IgD-negative memory B cell (primary cell): ENCODE results near the gene NUDT16L1. TPM values are rescaled to one million over a fixed set of nuclear protein-coding genes. Genes with fewer than 3 reads are reported as not detected.
A peak's percentile ranks its signal among the peaks of the same experiment; 100 is the strongest.

ENCODE experiments used
- H3K27ac Mint-ChIP-seq, 3 donors: one replicate each; pipeline ENCODE4 v1.8.0; 2020 to 2022; ENCODE audit warnings: mild to moderate bottlenecking in 3 of 3, mixed read lengths in 3 of 3, moderate library complexity in 1 of 3
- H3K27me3 Mint-ChIP-seq: one replicate; pipeline ENCODE4 v1.8.0; 2021; ENCODE audit warnings: mixed read lengths
- H3K36me3 Mint-ChIP-seq: one replicate; pipeline ENCODE4 v1.8.0; 2020; ENCODE audit warnings: mild to moderate bottlenecking, mixed read lengths
- H3K4me1 Mint-ChIP-seq, 3 donors: one replicate each; pipeline ENCODE4 v1.8.0; 2020 to 2022; ENCODE audit warnings: mixed read lengths in 3 of 3, mild to moderate bottlenecking in 1 of 3
- H3K4me3 Mint-ChIP-seq, 4 donors: one replicate each; pipeline ENCODE4 v1.8.0; 2020 to 2022; ENCODE audit warnings: mild to moderate bottlenecking in 4 of 4, mixed read lengths in 4 of 4, moderate library complexity in 3 of 4
- H3K9me3 Mint-ChIP-seq, 3 donors: one replicate each; pipeline ENCODE4 v1.8.0; 2020 to 2021; ENCODE audit warnings: mixed read lengths in 3 of 3, mild to moderate bottlenecking in 1 of 3
- polyA plus RNA-seq: library from polyadenylated mRNA; unstranded; fragments of 300-500 nt; fragmentation: Illumina TruSeq; gene quantifications from one replicate; pipeline ENCODE4 v1.2.3, GENCODE V29; 2021

NUDT16L1 gene
- polyA plus RNA-seq, 1 donor from 2014 or later: 74.0 TPM

DNA sequence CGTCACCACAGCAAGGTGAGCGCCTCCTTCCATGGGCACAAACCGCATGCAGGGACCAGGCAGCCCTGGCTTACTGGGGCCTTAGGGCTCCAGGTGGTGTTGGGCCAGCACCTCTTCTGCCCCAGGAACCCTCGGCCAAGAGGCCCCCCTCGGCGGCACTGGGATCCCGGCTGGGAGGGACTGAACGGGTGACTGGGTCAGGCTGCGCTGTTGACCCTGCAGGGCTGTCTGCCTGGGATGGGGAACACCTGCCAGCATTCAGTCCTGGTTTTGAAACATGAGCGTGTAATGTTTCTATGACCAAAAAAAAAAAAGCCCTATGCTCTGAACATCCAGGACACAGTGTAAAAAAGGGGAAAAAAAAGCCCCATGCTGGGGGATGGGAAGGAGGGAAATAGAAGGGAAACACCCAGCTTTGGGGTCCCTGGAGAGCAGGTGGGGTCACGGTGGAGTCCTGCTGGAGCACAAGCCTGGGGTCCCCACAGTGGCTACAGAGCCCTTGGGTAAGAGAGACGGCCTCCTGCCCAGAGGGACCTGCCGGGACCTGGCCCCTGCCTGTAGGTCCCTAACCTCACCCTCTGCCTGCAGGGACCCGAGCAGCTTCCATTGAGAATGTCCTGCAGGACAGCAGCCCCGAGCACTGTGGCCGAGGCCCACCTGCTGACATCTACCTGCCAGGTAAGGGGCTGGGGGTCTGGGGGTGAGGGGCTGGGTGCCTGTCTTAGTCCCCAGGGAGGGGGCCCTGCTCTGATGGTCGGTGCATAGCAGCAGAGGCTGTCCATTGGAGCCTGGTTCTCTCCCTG, 9.9 kb upstream of the NUDT16L1 start:
- Mint-ChIP-seq H3K4me1 (no peaks in the 10 kb centered on the region), H3K4me3 (no peak overlapping the region), H3K36me3 (no peaks in the 10 kb centered on the region), H3K27me3 (no peaks in the 10 kb centered on the region), H3K27ac (peak overlapping the region in 1 of 3 donors; percentile 46), H3K9me3 (no peaks in the 10 kb centered on the region)

DNA sequence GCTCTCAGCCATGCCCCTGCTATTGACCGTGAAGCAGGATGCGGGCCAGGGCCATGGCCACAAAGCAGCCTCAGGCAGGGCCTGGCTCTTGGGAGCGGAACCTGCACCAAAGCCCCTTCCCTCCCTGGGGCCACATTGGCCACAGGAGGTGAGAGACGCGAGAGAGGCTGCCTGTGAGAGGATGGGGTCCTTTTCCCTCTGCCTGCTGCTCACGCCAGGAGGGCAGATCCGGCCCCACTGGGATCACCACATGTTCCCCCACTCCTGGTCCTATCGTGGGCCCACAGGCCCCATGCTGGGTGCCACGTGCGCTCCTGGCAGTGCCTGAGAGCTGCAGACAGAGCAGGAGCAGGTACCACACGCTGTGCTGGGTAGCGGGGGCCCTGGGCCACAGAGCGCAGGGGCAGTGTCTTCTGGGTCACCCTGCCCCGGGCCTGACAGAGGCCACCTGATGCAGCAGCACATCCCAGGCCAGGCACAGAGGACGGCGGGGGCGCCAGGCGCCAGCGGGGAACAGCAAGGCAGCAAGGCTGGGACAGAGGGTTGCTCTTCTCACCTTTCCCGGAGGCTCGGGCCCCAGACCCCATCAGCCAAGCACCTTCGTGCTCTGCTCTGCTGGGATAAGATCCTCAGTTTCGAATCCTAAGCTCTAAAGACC, 9.2 kb upstream of the NUDT16L1 start:
- H3K27ac Mint-ChIP-seq: no peak overlapping the region
- no peaks in the 10 kb centered on the region for H3K4me1 Mint-ChIP-seq
- H3K27me3 Mint-ChIP-seq: no peaks in the 10 kb centered on the region
- no peaks in the 10 kb centered on the region for H3K36me3 Mint-ChIP-seq
- no peaks in the 10 kb centered on the region for H3K9me3 Mint-ChIP-seq
- H3K4me3 Mint-ChIP-seq: no peak overlapping the region

DNA sequence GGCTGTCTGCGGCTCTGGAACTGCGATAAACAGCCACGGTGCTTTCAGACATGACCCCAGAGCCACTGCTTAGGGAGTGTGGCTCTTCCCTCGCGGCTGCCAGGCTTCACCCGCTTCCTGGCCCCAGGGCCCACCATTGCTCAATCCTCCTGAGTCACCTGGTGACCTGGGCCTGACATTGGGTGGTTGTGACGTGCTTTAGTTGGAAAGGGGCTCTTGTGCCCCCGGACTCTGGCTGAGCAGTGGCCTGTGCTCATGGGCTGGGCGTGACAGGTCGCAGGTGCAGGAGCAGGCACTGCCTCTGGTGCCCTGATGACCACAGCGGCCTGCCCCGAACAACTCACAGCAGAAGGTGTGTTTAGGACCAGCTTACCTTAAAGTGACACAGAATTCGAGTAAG, 8.6 kb upstream of the NUDT16L1 start:
- H3K9me3 Mint-ChIP-seq: no peaks in the 10 kb centered on the region
- no peaks in the 10 kb centered on the region for H3K36me3 Mint-ChIP-seq
- no peak overlapping the region for H3K4me3 Mint-ChIP-seq
- H3K4me1 Mint-ChIP-seq: no peaks in the 10 kb centered on the region
- H3K27me3 Mint-ChIP-seq: no peaks in the 10 kb centered on the region
- H3K27ac Mint-ChIP-seq: peak overlapping the region in 1 of 3 donors; percentile 28

DNA sequence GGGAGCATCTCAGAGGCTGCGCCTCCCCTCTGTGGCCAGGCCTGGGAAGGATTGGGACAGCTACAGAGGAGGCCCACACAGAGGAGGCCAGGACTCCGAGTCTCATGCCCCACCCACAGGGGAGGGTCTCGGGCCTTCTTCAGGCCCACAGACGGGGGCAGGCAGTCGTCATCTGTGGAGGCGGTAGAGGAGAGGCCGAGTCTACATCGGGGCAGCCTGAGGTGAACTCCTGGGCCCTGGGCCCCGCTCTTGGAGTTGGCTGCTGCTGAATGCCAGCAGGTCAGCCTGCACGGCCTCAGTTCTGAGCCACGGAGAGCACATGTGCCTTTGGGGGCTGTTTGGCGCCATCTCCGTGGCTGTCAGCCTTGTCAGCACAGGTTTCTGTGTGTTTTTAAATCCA, 8.1 kb upstream of the NUDT16L1 start:
- no peaks in the 10 kb centered on the region for H3K9me3 Mint-ChIP-seq
- no peaks in the 10 kb centered on the region for H3K27me3 Mint-ChIP-seq
- no peak overlapping the region for H3K4me3 Mint-ChIP-seq

DNA sequence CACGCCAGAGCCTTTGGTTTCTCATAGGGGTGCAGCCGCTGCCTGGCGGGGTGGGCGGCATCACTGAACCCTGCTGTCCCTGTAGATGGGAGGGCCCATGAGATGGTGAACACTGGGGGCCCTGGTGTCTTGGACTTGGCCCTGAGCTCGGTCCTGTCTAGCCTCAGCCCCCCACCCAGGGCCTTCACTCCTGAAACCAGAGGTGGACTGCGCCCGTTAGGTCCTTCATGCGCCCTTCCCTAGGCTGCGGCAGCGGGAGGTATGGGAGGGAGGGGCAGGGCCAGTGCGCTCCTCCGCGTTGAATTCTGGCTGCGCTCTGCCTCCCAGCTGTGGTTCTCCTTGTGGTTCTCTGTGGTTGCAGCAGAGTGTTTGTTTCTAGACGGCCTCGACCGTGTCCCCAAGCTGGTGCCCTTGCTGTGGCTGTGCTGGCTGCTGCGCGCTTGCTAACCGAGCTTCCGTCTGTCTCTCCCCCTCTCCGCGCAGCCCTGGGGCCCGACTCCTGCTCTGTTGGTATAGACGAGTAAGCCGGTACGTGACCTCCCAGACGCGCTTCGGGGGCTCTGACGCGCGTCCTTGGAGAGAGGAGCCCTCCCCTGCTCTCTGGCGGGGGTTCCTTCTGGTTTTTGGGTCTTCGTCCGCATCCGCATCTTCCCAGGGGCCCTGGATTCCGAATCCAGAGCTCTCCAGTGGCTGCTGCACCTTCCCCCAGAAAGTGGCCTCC, 7.4 kb upstream of the NUDT16L1 start:
- no peaks in the 10 kb centered on the region for H3K9me3 Mint-ChIP-seq
- H3K27ac Mint-ChIP-seq: peak overlapping the region in 1 of 3 donors; percentile 73
- H3K36me3 Mint-ChIP-seq: no peaks in the 10 kb centered on the region
- no peak overlapping the region for H3K4me3 Mint-ChIP-seq
- no peaks in the 10 kb centered on the region for H3K27me3 Mint-ChIP-seq
- no peaks in the 10 kb centered on the region for H3K4me1 Mint-ChIP-seq

More for the DNA sequence above, 8.1 kb upstream of the NUDT16L1 start:
- Mint-ChIP-seq H3K4me1 (no peaks in the 10 kb centered on the region), H3K36me3 (no peaks in the 10 kb centered on the region), H3K27ac (no peak overlapping the region)

DNA sequence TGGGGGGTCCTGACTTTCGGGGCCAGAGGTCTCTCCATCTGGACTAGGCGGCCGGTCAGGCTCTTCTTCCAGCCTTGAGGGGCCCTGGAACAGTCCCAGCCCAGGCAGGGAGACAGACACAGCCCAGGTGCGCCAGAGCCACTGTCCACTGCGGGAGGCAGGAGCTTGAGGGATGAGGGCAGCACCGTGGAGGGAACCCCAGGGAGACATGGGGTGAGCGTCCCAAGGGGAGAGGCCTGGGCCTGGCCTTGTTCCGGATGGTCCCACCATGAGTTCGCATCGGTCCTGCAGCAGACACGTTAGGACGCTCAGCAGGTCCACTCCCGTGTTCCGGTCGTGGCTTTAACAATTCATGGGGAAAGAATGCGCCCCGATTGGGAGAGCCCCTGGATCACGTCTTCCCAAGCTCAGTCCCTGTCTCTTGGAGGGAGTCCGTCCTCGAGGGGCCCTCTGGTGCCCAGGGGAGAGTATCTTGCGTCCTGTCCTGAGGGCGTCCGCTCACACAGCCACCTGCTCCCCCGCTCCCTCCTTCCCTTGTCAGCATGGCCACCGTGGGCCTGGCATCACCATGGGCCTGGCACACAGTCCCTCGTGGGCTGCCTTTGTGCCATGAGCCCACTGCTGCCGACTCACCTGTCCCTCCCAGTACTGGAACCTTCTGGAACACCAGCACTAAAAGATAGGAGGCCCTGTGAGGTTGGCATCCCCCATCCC, 6.7 kb upstream of the NUDT16L1 start:
- Mint-ChIP-seq H3K27me3 (no peaks in the 10 kb centered on the region), H3K4me3 (peak overlapping the region in 1 of 4 donors; percentile 43), H3K9me3 (no peaks in the 10 kb centered on the region), H3K4me1 (no peaks in the 10 kb centered on the region), H3K36me3 (no peaks in the 10 kb centered on the region), H3K27ac (no peak overlapping the region)

DNA sequence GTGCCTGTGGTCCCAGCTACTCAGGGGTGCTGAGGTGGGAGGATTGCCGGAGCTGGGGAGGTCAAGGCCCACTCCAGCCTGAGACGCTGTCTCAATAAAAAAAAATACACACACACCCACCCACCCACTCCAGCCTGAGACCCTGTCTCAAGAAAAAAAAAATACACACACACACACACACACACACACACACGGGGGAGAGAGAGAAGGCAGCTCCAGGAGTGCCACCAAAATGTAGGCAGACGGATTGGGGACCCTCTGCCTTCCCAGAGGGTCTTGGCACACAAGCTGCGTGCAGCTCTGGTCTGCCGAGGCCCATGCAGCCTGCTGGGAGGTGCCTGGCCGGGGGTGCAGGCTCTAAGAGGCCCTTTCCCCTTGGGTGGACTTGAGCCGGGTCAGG, 5.9 kb upstream of the NUDT16L1 start:
- Mint-ChIP-seq H3K4me3 (no peak overlapping the region), H3K9me3 (no peaks in the 10 kb centered on the region), H3K4me1 (peaks cover 0 to 1% (median under 1%) of the 10 kb centered on the region in 3 donors), H3K27ac (no peak overlapping the region), H3K36me3 (no peaks in the 10 kb centered on the region), H3K27me3 (no peaks in the 10 kb centered on the region)

DNA sequence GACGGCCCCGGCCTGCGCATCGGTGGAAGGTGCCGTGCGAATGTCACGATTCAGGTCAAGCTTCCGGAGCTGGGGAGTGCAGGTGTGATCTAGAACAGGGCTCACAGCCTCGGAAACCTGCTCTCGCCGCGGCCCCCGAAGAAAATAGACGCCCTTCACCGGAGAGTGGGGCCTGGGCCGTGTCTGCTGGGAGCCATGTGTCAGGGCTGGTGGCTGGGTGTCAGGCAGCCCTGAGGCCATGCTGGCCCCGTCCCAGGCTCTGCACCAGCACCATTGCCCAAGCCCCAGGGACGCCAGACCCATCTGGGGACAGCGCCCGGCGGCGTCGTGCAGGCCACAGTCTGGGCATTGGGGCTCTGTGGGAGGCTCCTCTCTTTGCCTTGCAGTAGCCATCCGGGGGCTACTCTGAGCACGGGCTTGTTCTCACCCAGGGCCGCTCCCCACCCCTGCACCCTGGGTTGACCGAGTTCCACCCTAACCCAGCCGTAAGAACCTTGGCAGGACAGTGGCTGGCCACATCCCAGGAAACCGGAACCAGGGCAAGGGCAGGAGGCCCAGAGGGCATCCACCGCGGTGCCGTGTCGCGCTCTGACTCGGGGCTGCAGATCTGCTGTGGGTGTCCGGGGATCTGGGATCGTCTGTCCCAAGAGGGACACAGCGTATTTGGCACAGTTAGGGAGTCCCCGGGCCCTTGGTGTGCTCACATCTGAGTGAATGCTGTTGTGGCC, 5.3 kb upstream of the NUDT16L1 start:
- Mint-ChIP-seq H3K4me3 (no peak overlapping the region), H3K4me1 (peaks cover 0 to 5% (median 4%) of the 10 kb centered on the region in 3 donors), H3K27me3 (no peaks in the 10 kb centered on the region), H3K27ac (no peak overlapping the region), H3K36me3 (no peaks in the 10 kb centered on the region), H3K9me3 (no peaks in the 10 kb centered on the region)

DNA sequence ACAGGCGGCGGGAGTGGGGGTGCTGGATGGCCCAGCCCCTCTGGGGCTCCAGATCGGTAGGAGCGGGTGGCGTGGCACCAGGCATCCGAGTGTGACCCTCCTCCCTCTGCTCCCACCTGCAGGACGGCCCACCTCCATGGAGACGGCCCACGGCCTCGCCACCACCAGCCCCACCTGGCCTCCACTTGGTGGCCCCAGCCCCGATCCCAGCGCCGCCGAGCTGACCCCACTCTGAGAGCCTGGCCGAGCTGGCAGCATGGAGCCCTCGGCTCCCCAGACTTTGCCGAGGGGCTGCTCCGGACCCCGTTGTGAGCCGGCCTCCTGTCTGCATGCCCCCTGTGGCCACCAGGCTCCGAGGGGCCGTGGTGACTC, 4.7 kb upstream of the NUDT16L1 start:
- no peak overlapping the region for H3K27ac Mint-ChIP-seq

DNA sequence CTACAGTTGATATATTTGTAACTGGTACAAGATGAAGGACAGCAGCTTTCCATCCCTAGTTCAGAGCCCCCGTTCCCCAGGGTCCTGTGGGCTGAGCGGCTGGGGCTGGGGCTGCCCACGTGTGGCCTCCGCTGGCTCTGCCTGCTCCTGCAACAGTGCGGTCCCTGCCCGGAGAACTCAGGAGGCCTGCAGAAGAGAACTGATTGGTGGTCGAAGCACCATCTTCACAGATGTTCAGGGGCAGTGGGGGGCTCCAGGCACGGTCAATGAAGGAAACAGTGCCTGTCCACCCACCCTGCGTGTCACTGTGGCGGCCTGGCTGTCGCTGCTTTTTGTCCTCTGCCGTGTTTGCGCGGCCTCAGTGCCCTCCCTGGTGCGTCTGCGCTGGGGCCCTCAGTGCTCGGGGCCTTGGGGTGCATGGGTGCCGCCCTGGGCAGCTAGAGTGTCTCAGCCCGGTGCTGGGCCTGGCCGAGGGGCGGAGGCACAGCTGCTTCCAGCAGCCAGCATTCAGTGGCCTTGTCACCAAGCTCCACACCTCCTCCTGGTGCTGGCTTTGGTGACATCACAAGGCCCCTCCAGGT, 4.2 kb upstream of the NUDT16L1 start:
- Mint-ChIP-seq H3K27me3 (no peaks in the 10 kb centered on the region), H3K36me3 (no peaks in the 10 kb centered on the region), H3K4me3 (no peak overlapping the region), H3K4me1 (peaks cover 0 to 5% (median 4%) of the 10 kb centered on the region in 3 donors), H3K9me3 (no peaks in the 10 kb centered on the region), H3K27ac (no peak overlapping the region)

More for the DNA sequence above, 4.7 kb upstream of the NUDT16L1 start:
- no peak overlapping the region for H3K4me3 Mint-ChIP-seq
- H3K36me3 Mint-ChIP-seq: no peaks in the 10 kb centered on the region
- H3K4me1 Mint-ChIP-seq: peaks cover 0 to 5% (median 4%) of the 10 kb centered on the region in 3 donors
- H3K27me3 Mint-ChIP-seq: no peaks in the 10 kb centered on the region
- no peaks in the 10 kb centered on the region for H3K9me3 Mint-ChIP-seq

DNA sequence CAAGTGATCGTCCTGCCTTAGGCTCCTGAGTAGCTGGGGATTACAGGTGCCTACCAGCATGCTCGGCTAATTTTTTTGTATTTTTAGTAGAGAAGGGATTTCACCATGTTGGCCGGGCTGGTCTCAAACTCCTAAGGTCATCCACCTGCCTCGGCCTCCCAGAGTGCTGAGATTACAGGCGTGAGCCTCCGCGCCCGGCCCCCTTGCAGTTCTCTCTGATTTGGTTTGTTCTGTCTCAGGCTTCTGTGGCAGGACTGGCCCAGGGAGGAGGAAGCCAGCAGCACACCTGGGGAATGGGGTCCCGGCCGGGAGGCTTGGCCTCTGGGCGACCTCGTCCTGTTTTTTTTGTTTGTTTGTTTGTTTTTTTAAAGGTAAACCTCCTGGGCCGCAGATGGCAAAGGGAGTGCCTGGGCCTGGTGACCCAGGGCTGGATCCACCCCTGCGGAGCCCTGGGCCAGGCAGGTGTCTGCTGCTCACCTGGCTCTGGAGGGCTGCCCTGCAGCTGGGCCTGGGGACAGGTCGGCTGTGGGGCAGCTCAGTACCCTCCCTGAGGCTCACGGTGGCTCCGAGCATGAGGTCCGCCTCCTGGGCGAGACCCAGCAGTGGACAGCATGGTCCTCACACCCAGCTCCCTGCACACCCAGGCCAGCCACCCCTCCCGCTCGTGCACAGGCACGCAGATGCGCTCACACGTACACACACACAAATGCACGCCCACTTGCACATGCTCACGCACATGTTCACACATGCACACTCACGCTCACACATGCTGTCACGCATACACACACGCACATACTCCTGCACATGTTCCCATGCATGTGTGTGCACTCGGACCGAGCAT, 3.3 kb upstream of the NUDT16L1 start:
- no peaks in the 10 kb centered on the region for H3K27me3 Mint-ChIP-seq
- H3K4me3 Mint-ChIP-seq: peak overlapping the region in 1 of 4 donors; percentile 28
- no peak overlapping the region for H3K27ac Mint-ChIP-seq
- no peaks in the 10 kb centered on the region for H3K36me3 Mint-ChIP-seq
- peaks cover 0 to 5% (median 4%) of the 10 kb centered on the region in 3 donors for H3K4me1 Mint-ChIP-seq
- no peaks in the 10 kb centered on the region for H3K9me3 Mint-ChIP-seq

DNA sequence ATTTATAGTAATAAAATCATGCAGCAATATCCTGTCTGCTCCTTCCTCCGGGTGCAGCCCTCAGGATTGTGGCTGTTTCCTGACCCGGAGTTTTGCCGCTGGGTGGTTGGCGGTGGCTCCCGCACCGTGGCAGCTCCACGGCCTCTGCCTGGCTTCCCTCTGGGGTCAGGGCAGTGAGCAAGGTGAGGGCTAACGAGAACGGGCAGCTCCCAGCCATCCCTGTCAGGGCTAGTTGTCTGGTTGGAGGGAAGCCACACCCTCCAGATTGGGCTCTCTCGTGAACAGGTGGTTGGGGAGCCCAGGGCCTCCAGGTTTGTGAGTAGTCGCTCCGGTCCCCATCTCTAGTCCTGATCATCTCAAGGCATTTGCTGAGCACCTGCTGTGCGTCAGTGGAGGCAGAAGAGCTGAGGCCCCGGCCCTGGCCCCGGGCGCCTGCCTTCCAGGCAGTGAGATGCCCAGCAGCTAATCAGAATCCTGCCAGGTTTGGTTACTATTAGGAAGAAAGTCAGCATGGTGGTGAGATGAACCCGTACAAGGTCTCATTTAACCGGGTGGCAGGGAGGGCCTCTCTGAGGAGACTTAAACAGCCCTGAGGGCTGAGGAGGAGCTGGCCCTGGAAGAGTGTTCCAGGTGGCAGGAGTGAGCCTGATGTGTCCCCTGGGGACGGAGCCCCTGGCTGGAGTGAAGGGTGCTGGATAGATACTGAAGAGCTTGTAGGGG, 2.3 kb upstream of the NUDT16L1 start:
- Mint-ChIP-seq H3K36me3 (no peaks in the 10 kb centered on the region), H3K27me3 (no peaks in the 10 kb centered on the region), H3K4me1 (peaks cover 0 to 8% (median 6%) of the 10 kb centered on the region in 3 donors), H3K9me3 (no peaks in the 10 kb centered on the region), H3K27ac (peak overlapping the region in 2 of 3 donors; percentile 35 to 63), H3K4me3 (peak overlapping the region in 2 of 4 donors; percentile 12 to 80)
